ENCODE measurements around the gene TTC27.

DNA sequence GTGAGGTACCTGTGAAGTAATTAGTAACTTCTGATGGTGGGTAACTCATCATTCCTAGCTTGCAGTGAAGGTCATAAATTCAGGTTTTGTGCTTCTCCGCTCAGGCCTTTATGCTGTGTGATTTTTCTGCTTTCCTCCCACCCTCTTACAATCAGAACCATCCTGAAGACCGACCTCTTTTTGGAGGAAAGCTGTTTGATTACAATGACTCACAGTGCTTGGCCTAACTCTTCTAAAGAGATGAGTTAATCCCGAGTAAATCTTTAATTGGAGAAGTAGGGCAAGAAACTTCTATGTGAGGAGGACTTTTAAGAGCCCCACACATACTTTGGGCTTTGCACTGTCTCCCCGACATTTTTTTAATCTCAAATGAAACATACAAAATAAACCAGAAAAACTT is 53.1 kb downstream of the TTC27 start:
- TF ChIP-seq POLR2A (IDR thresholded peaks at IDR 0.05) = no peak
- TF ChIP-seq, protein P1, sequence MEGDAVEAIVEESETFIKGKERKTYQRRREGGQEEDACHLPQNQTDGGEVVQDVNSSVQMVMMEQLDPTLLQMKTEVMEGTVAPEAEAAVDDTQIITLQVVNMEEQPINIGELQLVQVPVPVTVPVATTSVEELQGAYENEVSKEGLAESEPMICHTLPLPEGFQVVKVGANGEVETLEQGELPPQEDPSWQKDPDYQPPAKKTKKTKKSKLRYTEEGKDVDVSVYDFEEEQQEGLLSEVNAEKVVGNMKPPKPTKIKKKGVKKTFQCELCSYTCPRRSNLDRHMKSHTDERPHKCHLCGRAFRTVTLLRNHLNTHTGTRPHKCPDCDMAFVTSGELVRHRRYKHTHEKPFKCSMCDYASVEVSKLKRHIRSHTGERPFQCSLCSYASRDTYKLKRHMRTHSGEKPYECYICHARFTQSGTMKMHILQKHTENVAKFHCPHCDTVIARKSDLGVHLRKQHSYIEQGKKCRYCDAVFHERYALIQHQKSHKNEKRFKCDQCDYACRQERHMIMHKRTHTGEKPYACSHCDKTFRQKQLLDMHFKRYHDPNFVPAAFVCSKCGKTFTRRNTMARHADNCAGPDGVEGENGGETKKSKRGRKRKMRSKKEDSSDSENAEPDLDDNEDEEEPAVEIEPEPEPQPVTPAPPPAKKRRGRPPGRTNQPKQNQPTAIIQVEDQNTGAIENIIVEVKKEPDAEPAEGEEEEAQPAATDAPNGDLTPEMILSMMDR (IDR thresholded peaks at IDR 0.05) = no peak
